Stimulated activated CD8-positive, alpha-beta memory T cell treated with anti-CD3 and anti-CD28 coated beads, Interleukin-12 subunit alpha, Interleukin-12 subunit beta, amount 100 ng/mL, for 24 hours (primary cell): ENCODE results near the gene PTGER2.

Experiments used
- DNase-seq: peaks from one replicate; pipeline ENCODE4 v3.0.0-alpha.2; 2020; ENCODE audit errors: extremely low read depth

Gene PTGER2

GRCh38 chr14:52338051-52338681, 24.1 kb downstream of the PTGER2 start:
- no peak for DNase-seq

- DNase-seq, result no peak
Measured at GRCh38 chr14:52339262-52339661, 25.1 kb downstream of the PTGER2 start.

DNA sequence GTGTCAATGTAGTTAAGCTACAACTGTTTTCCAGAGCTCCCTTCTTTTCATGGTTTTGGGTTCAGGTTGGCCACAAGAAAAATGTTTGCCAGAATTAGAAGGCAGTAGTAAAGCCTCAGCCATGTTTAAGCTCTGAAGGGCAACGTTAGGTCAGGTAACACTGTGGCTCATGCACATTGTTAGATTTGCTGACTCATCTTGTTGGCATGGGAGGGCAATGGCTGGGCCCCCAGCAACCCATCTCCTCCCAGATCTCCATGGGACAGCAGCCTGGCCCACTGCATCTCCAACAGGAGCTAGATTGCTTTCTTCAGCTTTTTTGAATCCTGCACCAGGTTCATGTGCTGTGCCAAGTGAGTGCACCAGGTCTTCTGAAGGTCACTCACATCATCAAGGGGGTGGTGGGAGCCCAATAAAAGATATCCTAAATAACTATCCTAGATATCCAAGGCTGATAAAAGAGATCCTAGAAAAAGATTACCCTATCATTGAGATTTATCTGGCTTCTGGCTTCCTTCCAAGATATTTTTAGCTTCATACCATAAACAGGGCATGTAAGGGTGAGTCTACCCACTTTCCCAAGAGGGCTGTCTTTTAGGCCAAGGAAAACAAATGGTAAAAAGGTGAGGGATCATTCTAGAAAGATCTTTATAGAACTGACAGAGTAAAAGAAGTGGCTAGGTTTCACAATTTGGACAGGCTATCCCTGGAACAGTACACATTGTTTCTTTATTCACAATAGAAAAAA, 28.9 kb downstream of the PTGER2 start:
- DNase-seq, result no peak

DNA sequence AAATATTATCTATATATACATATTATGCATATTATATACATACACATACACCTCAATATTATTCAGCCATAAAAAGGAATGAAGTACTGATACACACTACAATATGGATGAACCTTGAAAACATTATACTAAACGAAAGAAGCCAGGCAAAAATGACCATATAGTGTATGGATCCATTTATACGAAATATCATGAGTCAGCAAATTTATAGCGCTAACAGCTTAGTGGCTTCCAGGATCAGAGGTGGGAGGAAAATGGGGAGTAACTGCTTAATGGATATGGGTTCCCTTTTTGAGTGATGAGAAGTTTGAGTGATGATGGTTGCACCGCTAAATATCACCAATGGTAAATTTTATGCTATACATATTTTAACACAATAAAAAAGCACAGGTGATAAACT, 32.7 kb downstream of the PTGER2 start:
- DNase-seq, result no peak

DNA sequence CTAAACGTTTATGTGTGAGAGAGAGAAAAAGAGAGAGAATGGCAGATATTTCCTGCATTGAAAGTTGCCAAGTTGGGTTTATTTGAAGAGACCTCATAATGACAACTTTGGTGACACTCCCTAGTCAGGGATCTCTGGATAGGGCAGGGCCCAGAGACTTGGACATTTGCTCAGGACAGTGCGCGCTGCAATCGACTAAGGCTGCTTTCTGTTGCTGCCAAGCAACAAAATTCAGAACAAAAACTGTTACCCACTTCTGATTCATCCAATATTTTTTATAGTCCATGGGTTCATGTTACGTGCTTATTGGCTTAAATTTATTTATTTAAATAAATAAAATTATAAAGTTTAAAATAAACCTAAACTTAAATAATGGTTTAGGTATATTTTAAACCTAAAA, 34.2 kb downstream of the PTGER2 start:
- DNase-seq, result no peak

- no peak for DNase-seq
Measured at GRCh38 chr14:52348776-52349175, 34.7 kb downstream of the PTGER2 start.

GRCh38 chr14:52349731-52350130, 35.6 kb downstream of the PTGER2 start:
- DNase-seq, result no peak

DNA sequence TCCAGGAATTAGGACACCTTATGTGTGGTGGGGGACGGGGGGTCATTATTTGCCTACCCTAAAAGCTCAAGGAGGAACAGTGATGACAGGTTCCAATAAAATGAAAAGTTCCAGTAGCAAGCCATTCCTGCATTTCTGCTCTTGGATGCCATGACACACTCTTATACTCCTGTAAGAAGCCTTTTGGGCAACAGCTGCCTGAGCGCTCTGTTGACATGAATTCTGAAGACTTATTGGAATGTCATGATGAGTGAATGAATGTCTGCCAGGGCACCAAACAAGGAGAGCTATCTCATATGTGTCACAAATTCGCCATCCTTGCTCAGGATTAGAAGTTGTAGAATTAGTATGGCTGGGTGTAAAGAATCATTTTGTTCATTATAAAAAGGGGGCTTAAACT, 36.3 kb downstream of the PTGER2 start:
- no peak for DNase-seq

DNA sequence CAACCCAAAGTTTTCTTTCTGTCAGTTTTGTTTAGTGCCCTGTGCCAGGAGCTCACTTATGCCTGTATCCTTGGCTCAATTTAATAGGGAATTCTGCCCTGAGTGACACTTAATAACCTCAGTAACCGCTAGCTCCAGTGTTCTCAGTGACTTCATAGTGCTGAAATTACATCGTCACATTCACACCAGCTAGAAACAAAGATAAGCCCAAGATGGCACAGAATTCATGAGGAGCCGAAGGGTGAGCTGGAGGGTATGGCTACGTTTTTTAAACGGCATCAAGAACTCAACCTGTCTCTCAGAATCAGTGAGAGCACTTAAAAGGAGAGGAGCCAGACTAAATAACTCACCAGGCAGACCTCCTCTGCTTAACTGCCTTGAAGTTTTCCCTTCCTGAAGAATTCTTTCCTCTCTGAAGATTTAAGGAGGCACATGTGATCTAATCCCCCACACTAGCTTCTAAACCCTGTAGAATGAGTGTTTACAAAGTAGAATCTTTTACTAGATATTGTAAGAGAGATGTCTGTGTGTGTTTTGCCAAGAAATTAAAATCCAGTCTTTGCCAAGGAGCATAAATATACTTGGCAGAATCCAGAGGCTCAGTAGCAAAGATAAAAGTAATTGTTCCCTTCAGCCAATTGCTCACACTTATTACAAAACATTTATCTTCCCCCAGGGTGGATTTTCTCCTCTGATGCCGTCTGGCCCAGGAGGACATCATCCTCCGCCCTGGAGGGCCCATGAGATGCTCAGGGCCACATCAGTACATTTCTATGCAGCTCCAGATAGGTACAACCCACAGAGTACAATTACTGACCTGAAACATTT, 37.3 kb downstream of the PTGER2 start:
- DNase-seq, result no peak

DNA sequence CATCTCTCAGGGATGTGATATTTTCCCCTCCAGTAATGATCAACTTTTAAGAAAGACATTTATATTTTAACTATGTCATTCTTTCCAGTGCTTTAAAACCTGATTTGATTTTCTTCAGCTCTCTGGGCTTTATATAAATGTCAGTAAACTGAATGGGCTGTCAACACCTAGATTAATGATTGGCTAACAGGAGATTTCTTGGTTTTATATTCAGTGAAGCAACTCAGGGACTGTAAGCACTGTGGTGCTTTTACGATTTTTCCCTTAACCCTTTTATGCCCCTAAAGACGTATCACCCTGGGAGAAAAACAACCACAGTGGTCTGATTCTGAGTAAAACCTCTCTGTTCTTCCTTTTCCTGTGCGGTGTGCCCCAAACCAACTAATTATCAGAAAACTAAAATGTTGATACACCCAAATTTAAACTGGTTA, 38.0 kb downstream of the PTGER2 start:
- DNase-seq, result peak; percentile 5

GRCh38 chr14:52352569-52352968, 38.5 kb downstream of the PTGER2 start:
- DNase-seq, result no peak

DNA sequence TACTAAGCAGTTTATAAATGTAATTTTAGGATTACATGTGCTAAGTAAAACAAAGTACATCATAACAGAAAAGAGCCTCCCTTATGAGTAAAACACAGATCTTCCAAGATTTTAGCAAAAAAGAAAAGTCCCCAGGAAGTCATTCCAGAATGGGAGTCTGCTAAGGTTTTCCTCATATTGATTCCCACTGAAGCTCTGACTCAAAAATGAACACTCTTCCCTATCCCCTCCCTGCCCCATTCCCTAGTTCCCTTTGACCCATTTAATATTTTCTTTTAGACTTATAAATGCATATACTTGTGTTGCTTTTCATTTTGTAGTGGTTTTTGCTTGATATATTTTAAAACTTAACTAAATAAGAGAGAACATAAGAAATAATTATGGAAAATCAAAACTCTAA, 40.1 kb downstream of the PTGER2 start:
- DNase-seq, result no peak

- no peak for DNase-seq
Measured at GRCh38 chr14:52355016-52355431, 40.9 kb downstream of the PTGER2 start.

DNA sequence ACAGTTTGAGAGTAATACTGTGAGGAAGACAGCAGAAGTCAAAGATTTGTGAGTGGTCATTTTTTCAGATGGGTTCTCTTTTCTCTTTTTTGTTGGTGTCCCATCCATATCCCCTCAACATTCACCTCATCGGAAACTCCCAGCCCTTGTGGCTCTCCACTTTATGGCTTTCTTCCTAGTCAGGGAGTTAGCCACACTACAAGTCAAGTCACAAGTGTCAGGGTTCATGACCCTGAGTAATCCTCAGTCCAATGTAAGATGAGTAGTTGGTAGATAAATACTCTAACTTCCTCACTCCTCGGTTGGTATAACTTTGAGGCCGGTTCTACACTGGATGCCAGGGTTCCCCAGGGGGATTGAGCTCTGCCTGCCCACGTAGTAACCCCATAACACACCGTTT, 41.4 kb downstream of the PTGER2 start:
- DNase-seq, result no peak

- DNase-seq, result no peak
Measured at GRCh38 chr14:52356025-52356424, 41.9 kb downstream of the PTGER2 start.

DNA sequence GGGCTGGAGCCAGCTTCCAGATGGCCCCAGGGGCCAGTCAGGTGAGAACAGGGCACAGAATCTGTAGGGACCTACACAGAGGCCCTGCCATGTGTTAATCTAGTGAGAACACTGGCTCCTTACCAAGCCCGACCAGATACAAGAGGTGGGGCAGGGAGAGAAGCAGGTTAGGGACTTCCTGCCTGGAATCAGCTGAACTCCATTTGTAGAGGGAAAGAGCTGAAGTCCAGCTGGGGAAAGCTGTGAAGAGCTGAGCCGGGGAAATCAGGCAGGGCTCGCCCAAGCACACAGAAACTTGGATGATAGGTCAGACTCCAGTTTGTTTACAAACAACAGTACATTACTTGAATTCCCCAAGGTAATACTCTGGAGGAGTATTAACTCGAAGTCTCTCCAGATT, 46.7 kb downstream of the PTGER2 start:
- no peak for DNase-seq

DNA sequence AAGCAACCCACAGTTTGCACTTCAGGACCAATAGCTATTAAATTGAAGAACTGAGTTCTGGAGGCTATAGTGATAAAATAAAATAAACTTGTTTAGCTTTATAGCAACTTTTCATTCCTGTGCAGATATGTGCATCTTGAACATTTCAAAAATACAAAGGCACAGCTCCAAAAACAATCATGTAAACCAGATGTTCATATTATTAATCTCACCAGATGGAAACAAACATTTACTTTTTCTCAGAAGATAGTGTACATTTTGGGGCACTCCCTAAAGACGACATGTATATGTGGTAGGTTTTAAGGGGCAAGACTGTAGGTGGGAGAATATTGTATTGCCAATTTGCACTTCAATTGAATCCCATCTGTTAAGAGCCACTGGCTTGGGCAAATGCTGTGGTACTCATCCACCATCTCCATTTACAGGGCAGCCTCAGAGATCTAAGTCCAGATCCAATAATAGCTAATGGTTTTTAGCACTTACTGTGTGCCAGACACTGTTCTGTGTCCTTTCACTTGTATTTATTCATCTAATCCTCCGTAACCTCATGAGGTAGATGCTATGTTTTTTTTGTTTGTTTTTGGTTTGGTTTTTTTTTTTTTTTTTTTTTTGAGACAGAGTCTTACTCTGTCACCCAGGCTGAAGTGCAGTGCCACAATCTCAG, 49.1 kb downstream of the PTGER2 start:
- DNase-seq, result no peak

- no peak for DNase-seq
Measured at GRCh38 chr14:52363961-52364360, 49.8 kb downstream of the PTGER2 start.

GRCh38 chr14:52365071-52365470, 51.0 kb downstream of the PTGER2 start:
- no peak for DNase-seq

DNA sequence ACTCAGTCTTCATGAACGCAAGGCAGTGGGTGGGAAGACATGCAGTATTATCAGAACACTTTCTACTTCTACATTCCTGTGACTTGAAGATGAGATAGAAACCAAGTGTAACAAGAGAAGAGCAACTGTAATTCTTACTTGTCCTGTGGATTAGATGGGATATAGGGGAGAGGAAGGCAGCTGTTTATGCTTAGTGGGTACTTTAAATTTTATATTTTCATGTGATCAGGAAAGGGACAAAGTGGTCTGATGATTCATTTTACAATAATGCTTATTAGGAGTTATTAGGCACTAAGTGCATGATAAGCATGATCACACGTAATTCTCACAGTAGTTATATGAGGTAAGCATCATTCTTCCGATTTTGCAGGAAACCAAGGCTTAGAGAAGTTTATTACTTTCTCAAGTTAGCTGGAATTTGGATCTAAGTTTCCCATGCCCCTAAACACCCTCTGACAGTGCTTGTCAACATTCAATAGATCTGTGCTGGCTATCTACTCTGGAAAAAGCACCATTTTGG, 52.7 kb downstream of the PTGER2 start:
- DNase-seq, result no peak

GRCh38 chr14:52369305-52369801, 55.2 kb downstream of the PTGER2 start:
- DNase-seq, result no peak
